Activated gamma-delta T cell treated with Interleukin-2 at 50 U/mL for 16 hours (primary cell): ENCODE data around the gene OR14J1.
"Not testable (repeated sequence)": the region's sequence is repeated elsewhere in the genome, so short reads cannot be mapped to it uniquely, and the experiment has no call there.

ENCODE experiments used
- DNase-seq: peaks from one replicate; pipeline ENCODE4 v3.0.0-alpha.2; 2020

Gene OR14J1

GRCh38 chr6:29301316-29301715, at the start of gene OR14J1:
Gene OR14J1, plus strand, starts transcription at chr6:29301701. Its CDS starts 4,989 bp downstream, at chr6:29306690.
- DNase-seq, result no peak

GRCh38 chr6:29251736-29252135, 49.8 kb upstream of the OR14J1 start:
- no peak for DNase-seq

GRCh38 chr6:29255530-29255929, 46.0 kb upstream of the OR14J1 start:
- DNase-seq, result no peak

- DNase-seq, result no peak
These were observed 41.8 kb upstream of the OR14J1 start for GRCh38 chr6:29259721-29260120.

GRCh38 chr6:29263001-29263400, 38.5 kb upstream of the OR14J1 start:
- DNase-seq, result no peak

- DNase-seq, result no peak
These were observed 7.0 kb upstream of the OR14J1 start for GRCh38 chr6:29294499-29294914.

GRCh38 chr6:29295181-29295585, 6.3 kb upstream of the OR14J1 start:
- DNase-seq, result no peak

- no peak for DNase-seq
These were observed 5.9 kb upstream of the OR14J1 start for GRCh38 chr6:29295623-29296022.

- no peak for DNase-seq
These were observed 18.4 kb downstream of the OR14J1 start for GRCh38 chr6:29319931-29320330.

- DNase-seq, result not testable (repeated sequence)
These were observed 21.8 kb downstream of the OR14J1 start for GRCh38 chr6:29323332-29323731.

- DNase-seq, result no peak
These were observed 24.3 kb downstream of the OR14J1 start for GRCh38 chr6:29325777-29326176.

GRCh38 chr6:29332676-29333075, 31.2 kb downstream of the OR14J1 start:
- no peak for DNase-seq

- DNase-seq, result no peak
These were observed 34.8 kb downstream of the OR14J1 start for GRCh38 chr6:29336269-29336668.

- no peak for DNase-seq
These were observed 43.9 kb downstream of the OR14J1 start for GRCh38 chr6:29345380-29345779.

GRCh38 chr6:29349348-29349747, 47.8 kb downstream of the OR14J1 start:
- not testable (repeated sequence) for DNase-seq

GRCh38 chr6:29354980-29355379, 53.5 kb downstream of the OR14J1 start:
- DNase-seq, result no peak

GRCh38 chr6:29355603-29356002, 54.1 kb downstream of the OR14J1 start:
- DNase-seq, result no peak
